ENCODE results near the gene EXOC6. TPM values are rescaled to one million over a fixed set of nuclear protein-coding genes. Genes with fewer than 3 reads are reported as not detected.
"Not testable (repeated sequence)": the region's sequence is repeated elsewhere in the genome, so short reads cannot be mapped to it uniquely, and the experiment has no call there.

Gene EXOC6
- total RNA-seq, 1 experiment from 2014 or later, result 4.3 TPM

DNA sequence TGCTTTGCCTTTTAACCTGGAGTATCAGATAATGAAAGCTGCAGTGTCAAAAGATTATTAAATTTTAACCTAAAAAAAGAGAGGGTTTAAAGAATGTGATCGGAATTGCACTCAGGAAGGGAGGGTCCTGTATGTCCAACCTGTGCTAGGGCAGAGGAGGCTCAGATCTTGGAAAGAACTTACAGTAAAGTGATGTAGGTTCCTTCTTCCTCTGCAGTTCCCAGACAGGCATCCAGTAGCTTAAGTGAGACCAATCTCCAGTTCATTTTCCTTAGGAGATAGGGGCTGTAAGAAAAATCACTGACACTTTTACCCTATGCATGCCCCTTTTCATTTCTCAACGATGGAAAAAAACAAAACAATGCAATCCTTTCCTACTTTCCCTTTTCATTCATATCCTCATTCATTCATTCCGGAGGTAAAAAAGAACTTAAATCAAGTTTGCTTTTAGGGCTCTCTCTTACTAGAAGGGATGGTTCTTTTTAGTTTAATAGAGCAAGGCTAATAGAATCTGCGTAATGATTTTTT lies 28.3 kb downstream of the EXOC6 start:
- DNase-seq (ENCODE audit: low read depth), result no peak

- peak; percentile 51 for DNase-seq (ENCODE audit: low read depth)
Measured at GRCh38 chr10:92880233-92880861, 32.0 kb downstream of the EXOC6 start.

DNA sequence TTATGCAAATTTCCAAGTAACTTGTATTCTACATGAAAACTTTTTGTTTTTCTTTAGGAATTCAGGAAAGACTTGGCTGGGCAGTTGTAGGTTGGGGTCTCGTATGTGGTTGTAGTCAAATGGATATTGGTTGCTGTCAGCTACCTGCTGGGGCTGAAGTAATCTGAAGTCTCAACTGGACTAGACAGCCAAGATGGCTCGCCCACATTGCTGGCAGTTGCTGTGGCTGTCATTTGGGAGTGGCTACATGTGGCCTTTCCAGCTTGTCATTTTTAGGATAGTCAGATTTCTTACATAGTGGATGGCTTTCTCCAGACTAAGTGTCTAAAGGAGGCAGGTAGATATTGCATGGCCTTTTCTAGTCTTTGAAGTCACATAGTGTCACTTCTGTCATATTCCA lies 32.6 kb downstream of the EXOC6 start:
- no peak for DNase-seq (ENCODE audit: low read depth)

DNA sequence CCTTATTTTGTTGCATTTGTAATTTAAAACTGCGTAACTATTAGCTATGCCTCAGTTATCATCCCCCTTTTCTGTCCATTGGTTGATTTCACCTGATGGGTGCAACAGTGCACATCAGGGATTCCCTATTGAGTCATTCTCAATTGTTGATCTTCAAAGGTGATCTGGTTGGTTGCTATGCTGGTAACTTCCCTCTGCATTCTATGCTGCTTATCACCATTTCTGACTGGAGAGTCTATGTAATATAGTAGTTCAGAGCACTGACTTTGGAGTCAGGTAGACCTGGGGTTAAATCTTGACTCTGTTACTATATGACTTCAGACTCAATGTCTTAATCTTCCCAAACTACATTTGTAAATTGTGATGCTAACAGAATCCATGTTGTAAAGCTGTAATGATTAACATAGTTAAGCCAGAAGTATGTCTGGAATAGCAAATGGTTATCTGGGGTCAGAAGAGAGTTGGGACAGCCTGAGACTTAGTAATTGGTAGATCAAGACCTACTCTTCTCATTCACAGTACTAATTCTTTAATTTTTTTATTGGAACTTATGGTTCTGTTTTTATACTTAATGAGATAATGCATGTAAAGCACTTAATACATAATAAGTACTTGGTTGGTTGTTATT lies 38.1 kb downstream of the EXOC6 start:
- no peak for DNase-seq (ENCODE audit: low read depth)

DNA sequence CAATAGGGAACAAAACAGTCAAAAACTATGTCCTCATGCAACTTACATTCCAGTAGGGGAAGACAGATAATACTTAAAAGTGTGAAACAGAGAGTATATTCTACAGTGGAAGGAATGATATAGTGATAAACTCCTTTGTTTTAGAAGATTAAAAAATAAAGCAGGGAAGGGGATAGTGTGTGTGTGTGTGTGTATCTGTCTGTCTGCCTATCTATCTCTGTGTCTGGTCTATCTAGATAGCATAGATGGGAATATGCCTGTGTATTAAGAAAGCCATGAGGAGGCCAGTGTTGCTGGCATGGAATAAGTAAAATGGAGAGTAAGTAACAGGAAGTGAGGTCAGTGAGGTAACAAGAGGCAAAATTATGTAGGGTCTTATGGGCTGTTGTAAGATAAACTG lies 42.2 kb downstream of the EXOC6 start:
- DNase-seq (ENCODE audit: low read depth), result no peak

GRCh38 chr10:92891885-92892690 lies 43.8 kb downstream of the EXOC6 start:
- DNase-seq (ENCODE audit: low read depth), result peak; percentile 85

- no peak for DNase-seq (ENCODE audit: low read depth)
Measured at GRCh38 chr10:92892691-92893054, 44.4 kb downstream of the EXOC6 start.

- no peak for DNase-seq (ENCODE audit: low read depth)
Measured at GRCh38 chr10:92894081-92894655, 45.8 kb downstream of the EXOC6 start.

- no peak for DNase-seq (ENCODE audit: low read depth)
Measured at GRCh38 chr10:92897916-92898315, 49.6 kb downstream of the EXOC6 start.

- DNase-seq (ENCODE audit: low read depth), result no peak
Measured at GRCh38 chr10:92901819-92902251, 53.5 kb downstream of the EXOC6 start.

DNA sequence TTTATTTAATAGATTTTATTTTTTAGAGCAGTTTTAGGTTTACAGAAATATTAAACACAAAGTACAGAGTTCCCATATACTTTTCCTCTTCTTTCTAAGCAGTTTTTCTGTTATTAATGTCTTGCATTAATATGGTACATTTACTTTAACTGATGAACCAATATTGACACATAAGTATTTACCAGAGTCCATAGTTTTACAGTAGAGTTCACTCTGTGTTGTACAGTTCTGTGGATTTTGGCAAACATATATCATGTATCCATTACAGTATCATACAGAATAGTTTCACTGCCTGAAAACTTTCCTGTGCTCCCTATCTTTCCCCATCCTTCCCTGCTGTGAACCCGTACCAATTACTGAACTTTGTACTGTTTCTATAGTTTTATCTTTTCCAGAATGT lies 55.3 kb downstream of the EXOC6 start:
- DNase-seq (ENCODE audit: low read depth), result no peak

DNA sequence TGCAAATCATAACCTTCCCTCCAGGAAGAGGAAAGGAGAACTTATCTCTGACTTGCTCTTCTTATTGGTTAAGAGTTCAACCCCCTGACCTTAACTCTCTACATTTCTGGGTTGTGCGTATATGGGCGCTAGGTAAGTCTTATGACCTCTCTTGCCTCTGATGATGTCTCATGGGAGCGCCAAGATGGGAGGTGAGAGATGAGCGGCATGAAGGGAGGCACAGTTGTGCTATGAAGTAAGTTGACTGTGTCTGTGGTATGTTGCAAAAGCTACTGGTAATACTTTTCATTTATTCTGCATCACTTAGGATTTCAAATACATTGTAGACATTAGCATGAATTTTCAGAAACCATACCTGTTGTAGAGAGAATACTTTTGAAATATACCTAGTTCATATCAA lies 59.0 kb downstream of the EXOC6 start:
- DNase-seq (ENCODE audit: low read depth), result no peak

GRCh38 chr10:92912631-92913030 lies 64.3 kb downstream of the EXOC6 start:
- not testable (repeated sequence) for DNase-seq (ENCODE audit: low read depth)

- DNase-seq (ENCODE audit: low read depth), result no peak
Measured at GRCh38 chr10:92913973-92914372, 65.7 kb downstream of the EXOC6 start.

- DNase-seq (ENCODE audit: low read depth), result peak; percentile 61
Measured at GRCh38 chr10:92914478-92915325, 66.4 kb downstream of the EXOC6 start.

GRCh38 chr10:92915892-92916291 lies 67.6 kb downstream of the EXOC6 start:
- no peak for DNase-seq (ENCODE audit: low read depth)

- no peak for DNase-seq (ENCODE audit: low read depth)
Measured at GRCh38 chr10:92916433-92916832, 68.1 kb downstream of the EXOC6 start.

GRCh38 chr10:92918603-92919002 lies 70.3 kb downstream of the EXOC6 start:
- DNase-seq (ENCODE audit: low read depth), result no peak

- no peak for DNase-seq (ENCODE audit: low read depth)
Measured at GRCh38 chr10:92920866-92921265, 72.5 kb downstream of the EXOC6 start.

DNA sequence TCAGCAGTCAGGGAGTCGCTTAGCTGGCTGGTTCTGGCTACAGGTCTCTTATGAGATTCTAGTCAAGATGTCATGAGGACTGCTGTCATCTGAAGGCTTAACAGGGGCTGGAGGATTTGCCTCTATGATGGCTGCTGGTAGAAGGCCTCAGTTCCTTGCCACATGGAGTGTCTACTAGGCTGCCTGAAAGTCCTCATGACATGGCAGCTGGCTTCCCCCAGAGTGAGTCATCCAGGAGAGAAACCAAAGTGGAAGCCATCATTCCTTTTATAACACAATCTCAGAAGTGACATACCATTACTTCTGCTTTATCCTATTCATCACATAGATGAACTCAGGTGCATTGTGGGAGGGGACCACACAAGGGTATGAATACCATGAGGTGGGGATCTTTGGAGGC lies 75.1 kb downstream of the EXOC6 start:
- DNase-seq (ENCODE audit: low read depth), result peak; percentile 9

DNA sequence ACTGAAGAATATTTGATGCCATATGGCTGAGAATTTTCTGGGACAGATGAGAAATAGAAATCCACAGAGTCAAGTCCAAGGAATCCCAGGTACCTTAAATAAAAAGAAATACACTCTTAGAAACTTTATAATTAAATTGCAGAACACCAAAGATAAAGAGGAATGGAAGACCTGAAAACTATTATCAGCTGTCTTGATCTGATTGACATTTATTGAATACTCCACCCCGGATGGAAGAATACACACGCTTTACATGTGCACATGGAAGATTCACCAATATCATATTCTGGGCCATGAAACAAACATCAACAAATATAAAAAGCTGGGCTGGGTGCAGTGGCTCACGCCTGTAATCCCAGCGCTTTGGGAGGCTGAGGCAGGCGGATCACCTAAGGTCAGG lies 81.6 kb downstream of the EXOC6 start:
- no peak for DNase-seq (ENCODE audit: low read depth)

Measured in LHCN-M2 (cell line).